Measurements from ENCODE around the gene MYO1E. TPM values are rescaled to one million over a fixed set of nuclear protein-coding genes. Genes with fewer than 3 reads are reported as not detected.

MYO1E gene
- total and polyA plus RNA-seq, 7 donors = 20.6 to 92.2 (median 32.1) TPM

- Histone ChIP-seq H3K4me3 (no peak overlapping the region), H3K36me3 (peaks cover 0 to 28% (median 0%) of the 10 kb centered on the region in 4 donors), H3K27me3 (no peaks in the 10 kb centered on the region), H3K27ac (no peak overlapping the region), H3K4me1 (no peaks in the 10 kb centered on the region), H3K9me3 (no peaks in the 10 kb centered on the region)
- DNase-seq = no peak
- TF ChIP-seq POLR2AphosphoS5 (IDR thresholded peaks at IDR 0.05) = no peak
- TF ChIP-seq POLR2A (IDR thresholded peaks at IDR 0.05) = no peak
- no peak for TF ChIP-seq CTCF (IDR thresholded peaks at IDR 0.05)
- TF ChIP-seq EP300 (IDR thresholded peaks at IDR 0.05) = no peak
- 19 to 62% methylated on average over 7 of the region's 7 CpGs for WGBS, 2 donors
- intact Hi-C loops (cut with DNase I) = no loop called here
These were observed 116.9 kb downstream of the MYO1E start for GRCh38 chr15:59255680-59256336.

GRCh38 chr15:59252137-59252536, 120.5 kb downstream of the MYO1E start:
- H3K27me3 ChIP-seq = no peaks in the 10 kb centered on the region
- intact Hi-C loops (cut with DNase I) = no loop called here
- no peaks in the 10 kb centered on the region for H3K9me3 ChIP-seq
- H3K4me3 ChIP-seq = no peak overlapping the region
- no peak overlapping the region for H3K27ac ChIP-seq
- H3K4me1 ChIP-seq = no peaks in the 10 kb centered on the region
- no peak for DNase-seq
- TF ChIP-seq POLR2A (IDR thresholded peaks at IDR 0.05) (no peak), POLR2AphosphoS5 (IDR thresholded peaks at IDR 0.05) (no peak), CTCF (IDR thresholded peaks at IDR 0.05) (no peak), EP300 (IDR thresholded peaks at IDR 0.05) (no peak)
- 90 to 93% methylated on average over 5 of the region's 5 CpGs for WGBS, 2 donors
- peaks cover 0 to 22% (median 0%) of the 10 kb centered on the region in 4 donors for H3K36me3 ChIP-seq

GRCh38 chr15:59251001-59251845, 121.4 kb downstream of the MYO1E start:
- Histone ChIP-seq H3K27ac (no peak overlapping the region), H3K4me1 (no peaks in the 10 kb centered on the region), H3K9me3 (no peaks in the 10 kb centered on the region), H3K4me3 (no peak overlapping the region), H3K36me3 (peaks cover 0 to 22% (median 0%) of the 10 kb centered on the region in 4 donors), H3K27me3 (no peaks in the 10 kb centered on the region)
- no peak for TF ChIP-seq POLR2A (IDR thresholded peaks at IDR 0.05)
- no peak for TF ChIP-seq EP300 (IDR thresholded peaks at IDR 0.05)
- no peak for TF ChIP-seq CTCF (IDR thresholded peaks at IDR 0.05)
- no peak for TF ChIP-seq POLR2AphosphoS5 (IDR thresholded peaks at IDR 0.05)
- no peak for DNase-seq
- intact Hi-C loops (cut with DNase I) = no loop called here
- WGBS, 2 donors = 18 to 46% methylated on average over 7 of the region's 7 CpGs

GRCh38 chr15:59250249-59250648, 122.4 kb downstream of the MYO1E start:
- Histone ChIP-seq H3K4me1 (no peaks in the 10 kb centered on the region), H3K27me3 (no peaks in the 10 kb centered on the region), H3K9me3 (no peaks in the 10 kb centered on the region), H3K4me3 (no peak overlapping the region), H3K27ac (no peak overlapping the region), H3K36me3 (peaks cover 0 to 13% (median 0%) of the 10 kb centered on the region in 4 donors)
- no peak for DNase-seq
- WGBS, 2 donors = 51 to 81% methylated on average over 13 of the region's 13 CpGs
- intact Hi-C loops (cut with DNase I) = no loop called here
- TF ChIP-seq CTCF (IDR thresholded peaks at IDR 0.05) = no peak
- TF ChIP-seq POLR2AphosphoS5 (IDR thresholded peaks at IDR 0.05) = no peak
- no peak for TF ChIP-seq EP300 (IDR thresholded peaks at IDR 0.05)
- TF ChIP-seq POLR2A (IDR thresholded peaks at IDR 0.05) = no peak

Measured in sigmoid colon (tissue), 7 donors.